B cell (primary cell): Measurements from ENCODE around the gene NPSR1. TPM values are rescaled to one million over a fixed set of nuclear protein-coding genes. Genes with fewer than 3 reads are reported as not detected.

ENCODE experiments used
- ATAC-seq: fragments of 200-7000 bp; cut with Tn5 transposase; one replicate; pipeline ENCODE4 v1.10.0; 2021; ENCODE audit warnings: low read depth, mild to moderate bottlenecking, moderate number of reproducible peaks, moderate library complexity
- CTCF ChIA-PET: fragments of 350-600 bp; sonication (Branson Sonifier 250); formaldehyde crosslinking; loops from one replicate; lab custom pipeline; 2021; ENCODE audit warnings: antibody characterized with exemption, inconsistent platforms; lab: Charles Lee
- POLR2A ChIA-PET: fragments of 350-600 bp; sonication (Branson Sonifier 250); formaldehyde crosslinking; loops from one replicate; lab custom pipeline; 2021; ENCODE audit warnings: antibody characterized with exemption; lab: Charles Lee
- DNase-seq: peaks from one replicate; pipeline ENCODE4 v3.0.0; 2013
- H2AFZ ChIP-seq: 2 replicates; pipeline ENCODE4 v1.6.1; 2012; ENCODE audit warnings: mild to moderate bottlenecking, low read depth, low read length; ENCODE audit not compliant: insufficient read depth, poor library complexity, severe bottlenecking
- H3K27ac ChIP-seq, 2 donors: 1 replicate in 1 of 2; 2 replicates in 1 of 2; pipeline ENCODE4 v1.5.1; 2012 to 2013; ENCODE audit warnings: low read length in 2 of 2, mild to moderate bottlenecking in 2 of 2, moderate library complexity in 1 of 2
- H3K27me3 ChIP-seq, 4 experiments: fragments of 200-600 bp in 1 of 4; sonication (generic) in 1 of 4; replicated peaks in 1 of 4; 1 replicate in 2 of 4; 2 replicates in 2 of 4; pipeline versions ENCODE4 v1.6.1 to v1.7.0; 2013 to 2016; ENCODE audit warnings: low read length in 3 of 4, mild to moderate bottlenecking in 2 of 4, mixed read lengths in 1 of 4, moderate library complexity in 1 of 4; ENCODE audit not compliant: insufficient read depth in 4 of 4, control insufficient read depth in 3 of 4; ENCODE audit errors: control extremely low read depth in 1 of 4
- H3K36me3 ChIP-seq, 2 experiments: replicated peaks in 1 of 2; 1 replicate in 1 of 2; 2 replicates in 1 of 2; pipeline versions ENCODE4 v1.6.1 to v1.7.1; 2013; ENCODE audit warnings: low read length in 1 of 2; ENCODE audit not compliant: insufficient read depth in 2 of 2, control insufficient read depth in 1 of 2; ENCODE audit errors: control extremely low read depth in 1 of 2, extremely low read depth in 1 of 2
- H3K4me1 ChIP-seq, 2 donors: fragments of 200-600 bp in 1 of 2; sonication (generic) in 1 of 2; 1 replicate in 1 of 2; 2 replicates in 1 of 2; pipeline versions ENCODE4 v1.5.1 to v1.6.1; 2013 to 2017; ENCODE audit warnings: low read length in 2 of 2; ENCODE audit not compliant: control insufficient read depth in 2 of 2, insufficient read depth in 2 of 2
- H3K4me2 ChIP-seq: replicated peaks from 2 replicates; pipeline ENCODE3; 2012; ENCODE audit warnings: mild to moderate bottlenecking, low read depth, low read length; ENCODE audit not compliant: poor library complexity, severe bottlenecking
- H3K4me3 ChIP-seq, 5 experiments: fragments of 200-600 bp in 1 of 5; sonication (generic) in 1 of 5; 1 replicate in 3 of 5; 2 replicates in 2 of 5; pipeline versions ENCODE4 v1.5.1 to v1.7.0; 2011 to 2016; ENCODE audit warnings: low read length in 4 of 5, mild to moderate bottlenecking in 4 of 5, low read depth in 2 of 5, control low read depth in 1 of 5, moderate library complexity in 1 of 5; ENCODE audit not compliant: insufficient read depth in 1 of 5; ENCODE audit errors: control extremely low read depth in 1 of 5, extremely low read depth in 1 of 5
- H3K79me2 ChIP-seq: fragments of 200-600 bp; sonication (generic); one replicate; pipeline ENCODE4 v1.6.0; 2016; ENCODE audit warnings: low read length; ENCODE audit not compliant: control insufficient read depth, insufficient read depth
- H3K9ac ChIP-seq: fragments of 200-600 bp; sonication (generic); 2 replicates; pipeline ENCODE4 v1.6.1; 2017; ENCODE audit warnings: mild to moderate bottlenecking, low read length, moderate library complexity
- H3K9me3 ChIP-seq, 3 donors: one replicate each; pipeline versions ENCODE4 v1.6.1 to v1.7.1; 2013; ENCODE audit warnings: low read length in 2 of 3; ENCODE audit not compliant: control insufficient read depth in 2 of 3, insufficient read depth in 1 of 3; ENCODE audit errors: control extremely low read depth in 1 of 3
- H4K20me1 ChIP-seq: 2 replicates; pipeline ENCODE4 v1.6.0; 2012; ENCODE audit warnings: mild to moderate bottlenecking, low read length; ENCODE audit not compliant: insufficient read depth, control insufficient read depth, poor library complexity, severe bottlenecking
- H3K27ac Mint-ChIP-seq: one replicate; pipeline ENCODE4 v1.8.0; 2021; ENCODE audit warnings: mixed read lengths
- H3K27me3 Mint-ChIP-seq: one replicate; pipeline ENCODE4 v1.8.0; 2021; ENCODE audit warnings: mixed read lengths
- H3K4me1 Mint-ChIP-seq: one replicate; pipeline ENCODE4 v1.8.0; 2021; ENCODE audit warnings: mixed read lengths
- H3K4me3 Mint-ChIP-seq: one replicate; pipeline ENCODE4 v1.8.0; 2021; ENCODE audit warnings: mixed read lengths
- H3K9me3 Mint-ChIP-seq: one replicate; pipeline ENCODE4 v1.8.0; 2022; ENCODE audit warnings: mixed read lengths; ENCODE audit not compliant: insufficient read depth
- EZH2 ChIP-seq: IDR thresholded peaks from 2 replicates; pipeline ENCODE4 v1.6.1; 2012; ENCODE audit warnings: borderline replicate concordance, low read depth, mild to moderate bottlenecking, moderate library complexity, low read length; ENCODE audit not compliant: insufficient read depth, poor library complexity, severe bottlenecking
- WGBS: methylation state at CpG from one replicate; pipeline ENCODE4 v1.1.5; 2013; ENCODE audit warnings: missing lambda C conversion rate; ENCODE audit not compliant: insufficient coverage; 5-methylcytosine and 5-hydroxymethylcytosine counted together
- intact Hi-C: fragments of 100-400 bp; cut with micrococcal nuclease; formaldehyde crosslinking; loops from one replicate; pipeline ENCODE4 v1.10.0; 2022
- polyA plus RNA-seq: library from polyadenylated mRNA; depleted of rRNA; stranded (reverse); fragments of >200 nt; gene quantifications from 2 replicates; pipeline ENCODE4 v1.2.3, GENCODE V29; 2012
- total RNA-seq, 2 donors: library from RNA; stranded (reverse); fragments of 120-200 nt in 1 of 2; gene quantifications; 1 replicate in 1 of 2; 2 replicates in 1 of 2; pipeline versions ENCODE4 v1.2.3 to v1.2.4, GENCODE V29; 2013 to 2022
- TF ChIP-seq, protein P1 (sequence below): fragments of 200-600 bp; IDR thresholded peaks from one replicate; pipeline ENCODE4 v1.8.0; 2022; ENCODE audit warnings: antibody characterized with exemption, mild to moderate bottlenecking

Gene NPSR1
- total and polyA plus RNA-seq, 2 donors (not counting 1 experiment from before 2014, with no cell fraction given) = not detected

DNA sequence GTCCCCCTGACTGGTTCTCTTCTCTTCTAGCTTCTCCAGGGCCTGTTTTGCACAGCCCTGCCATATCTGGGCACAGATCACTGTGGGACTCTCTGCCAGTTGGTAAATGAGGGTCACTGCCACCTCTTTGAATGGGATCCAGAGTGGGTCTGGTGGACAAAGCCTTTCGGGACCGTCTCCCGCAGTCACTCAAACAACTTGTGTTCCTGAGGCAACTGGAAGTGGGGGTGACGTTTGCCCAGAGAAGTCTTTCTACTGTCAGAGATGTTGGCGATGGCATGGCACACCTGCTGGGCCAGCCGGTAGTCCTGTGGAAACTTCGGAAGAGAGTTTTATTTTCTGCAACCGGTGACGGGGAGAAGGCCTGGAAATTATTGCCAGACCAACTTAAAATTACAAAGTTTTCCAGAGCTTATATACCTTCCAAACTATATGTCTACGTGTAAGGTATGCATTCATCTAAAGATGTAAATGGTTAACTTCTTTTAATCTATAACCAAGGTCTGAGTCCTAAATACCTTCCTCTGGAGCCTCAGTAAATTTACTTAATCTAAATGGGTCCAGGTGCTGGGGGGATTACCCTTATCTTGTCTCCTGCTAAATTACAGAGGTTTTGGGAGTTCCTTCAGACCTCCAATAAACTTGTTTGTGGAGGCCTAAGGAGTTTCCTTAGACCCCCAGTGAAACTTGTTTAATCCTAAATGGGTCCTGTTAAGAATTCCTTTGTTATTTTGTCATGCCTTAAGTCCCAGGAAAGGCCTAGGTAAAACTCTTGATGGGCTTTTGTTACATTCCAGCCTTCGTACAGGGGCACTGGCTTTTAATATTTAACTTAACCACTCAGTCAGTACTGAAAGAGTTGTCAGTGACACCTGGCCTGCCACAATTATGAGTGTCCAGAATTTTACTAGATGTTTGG is 94.0 kb downstream of the NPSR1 start:
- intact Hi-C loops = no loop called here
- no peaks in the 10 kb centered on the region for H3K27me3 Mint-ChIP-seq
- 96% methylated on average over 7 of the region's 11 CpGs for WGBS
- Histone ChIP-seq H2AFZ (no peak overlapping the region), H4K20me1 (no peaks in the 10 kb centered on the region), H3K27ac (no peak overlapping the region), H3K79me2 (no peaks in the 10 kb centered on the region), H3K27me3 (no peaks in the 10 kb centered on the region), H3K36me3 (no peaks in the 10 kb centered on the region), H3K4me1 (no peaks in the 10 kb centered on the region), H3K4me2 (no peak overlapping the region), H3K4me3 (no peak overlapping the region), H3K9ac (no peak overlapping the region), H3K9me3 (peaks cover 0 to 3% (median 0%) of the 10 kb centered on the region in 3 donors)
- TF ChIP-seq, protein P1, sequence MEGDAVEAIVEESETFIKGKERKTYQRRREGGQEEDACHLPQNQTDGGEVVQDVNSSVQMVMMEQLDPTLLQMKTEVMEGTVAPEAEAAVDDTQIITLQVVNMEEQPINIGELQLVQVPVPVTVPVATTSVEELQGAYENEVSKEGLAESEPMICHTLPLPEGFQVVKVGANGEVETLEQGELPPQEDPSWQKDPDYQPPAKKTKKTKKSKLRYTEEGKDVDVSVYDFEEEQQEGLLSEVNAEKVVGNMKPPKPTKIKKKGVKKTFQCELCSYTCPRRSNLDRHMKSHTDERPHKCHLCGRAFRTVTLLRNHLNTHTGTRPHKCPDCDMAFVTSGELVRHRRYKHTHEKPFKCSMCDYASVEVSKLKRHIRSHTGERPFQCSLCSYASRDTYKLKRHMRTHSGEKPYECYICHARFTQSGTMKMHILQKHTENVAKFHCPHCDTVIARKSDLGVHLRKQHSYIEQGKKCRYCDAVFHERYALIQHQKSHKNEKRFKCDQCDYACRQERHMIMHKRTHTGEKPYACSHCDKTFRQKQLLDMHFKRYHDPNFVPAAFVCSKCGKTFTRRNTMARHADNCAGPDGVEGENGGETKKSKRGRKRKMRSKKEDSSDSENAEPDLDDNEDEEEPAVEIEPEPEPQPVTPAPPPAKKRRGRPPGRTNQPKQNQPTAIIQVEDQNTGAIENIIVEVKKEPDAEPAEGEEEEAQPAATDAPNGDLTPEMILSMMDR = no peak
- TF ChIP-seq EZH2 = no peak
- no peaks in the 10 kb centered on the region for H3K4me1 Mint-ChIP-seq
- ChIA-PET CTCF (no interaction called here), POLR2A (no interaction called here)
- no peak for DNase-seq
- H3K27ac Mint-ChIP-seq = no peak overlapping the region
- no peak overlapping the region for H3K4me3 Mint-ChIP-seq
- no peak for ATAC-seq
- no peaks in the 10 kb centered on the region for H3K9me3 Mint-ChIP-seq

DNA sequence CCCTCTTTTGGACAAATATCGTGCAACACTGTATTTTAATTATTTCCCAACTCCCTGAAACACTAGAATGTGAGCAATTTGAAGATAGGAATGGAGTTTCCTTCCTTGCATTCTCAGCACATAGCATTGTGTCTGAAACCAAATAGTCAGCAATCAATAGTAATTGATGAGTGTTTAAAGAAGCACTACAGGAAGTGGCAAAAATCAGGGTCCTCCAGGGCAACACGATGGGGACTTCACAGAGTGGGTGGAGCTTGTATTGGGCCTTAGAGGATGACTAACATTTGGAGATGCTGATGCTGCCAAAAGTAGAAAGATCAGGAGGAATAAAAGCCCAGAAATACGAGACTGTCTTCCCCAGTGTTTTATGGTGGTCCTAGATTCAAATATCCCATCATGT is 94.9 kb downstream of the NPSR1 start:
- H4K20me1 ChIP-seq = no peaks in the 10 kb centered on the region
- no peaks in the 10 kb centered on the region for H3K36me3 ChIP-seq
- no peaks in the 10 kb centered on the region for H3K4me1 ChIP-seq
- peaks cover 0 to 3% (median 0%) of the 10 kb centered on the region in 3 donors for H3K9me3 ChIP-seq
- no peaks in the 10 kb centered on the region for H3K9me3 Mint-ChIP-seq
- TF ChIP-seq, protein P1 = no peak
- ChIA-PET POLR2A (no interaction called here), CTCF (no interaction called here)
- H3K4me3 ChIP-seq = no peak overlapping the region
- no peaks in the 10 kb centered on the region for H3K27me3 Mint-ChIP-seq
- H3K4me3 Mint-ChIP-seq = no peak overlapping the region
- H3K4me2 ChIP-seq = no peak overlapping the region
- H3K27me3 ChIP-seq = no peaks in the 10 kb centered on the region
- no peak overlapping the region for H3K27ac Mint-ChIP-seq
- intact Hi-C loops = no loop called here
- H3K4me1 Mint-ChIP-seq = no peaks in the 10 kb centered on the region
- no peak for ATAC-seq
- no peak overlapping the region for H2AFZ ChIP-seq
- H3K9ac ChIP-seq = no peak overlapping the region
- H3K79me2 ChIP-seq = no peaks in the 10 kb centered on the region
- no peak for DNase-seq
- no peak overlapping the region for H3K27ac ChIP-seq
- WGBS = 14% methylated on average over 1 of the region's 3 CpGs
